Measurements from ENCODE around the gene TNFSF9.

DNA sequence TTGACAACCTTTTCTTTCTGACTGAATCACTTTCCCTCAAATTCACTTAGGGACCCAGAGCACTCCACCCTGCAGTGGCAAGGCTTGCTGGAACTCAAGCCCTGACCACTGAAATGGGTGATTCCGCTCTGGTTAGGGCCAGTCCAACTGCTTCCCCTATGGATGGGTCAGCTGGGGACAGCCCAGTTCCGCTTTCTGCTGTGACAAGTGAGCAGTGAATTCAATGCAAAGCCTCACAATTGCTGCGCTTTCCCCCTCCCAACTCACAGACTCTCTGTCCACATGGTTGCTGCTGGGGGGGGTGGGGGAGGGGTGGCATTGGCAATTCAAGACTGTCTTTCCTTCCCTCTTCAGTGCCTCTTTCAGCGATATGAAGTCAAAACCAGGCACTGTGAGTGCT, 41.4 kb downstream of the TNFSF9 start:
- TF ChIP-seq, protein P1, sequence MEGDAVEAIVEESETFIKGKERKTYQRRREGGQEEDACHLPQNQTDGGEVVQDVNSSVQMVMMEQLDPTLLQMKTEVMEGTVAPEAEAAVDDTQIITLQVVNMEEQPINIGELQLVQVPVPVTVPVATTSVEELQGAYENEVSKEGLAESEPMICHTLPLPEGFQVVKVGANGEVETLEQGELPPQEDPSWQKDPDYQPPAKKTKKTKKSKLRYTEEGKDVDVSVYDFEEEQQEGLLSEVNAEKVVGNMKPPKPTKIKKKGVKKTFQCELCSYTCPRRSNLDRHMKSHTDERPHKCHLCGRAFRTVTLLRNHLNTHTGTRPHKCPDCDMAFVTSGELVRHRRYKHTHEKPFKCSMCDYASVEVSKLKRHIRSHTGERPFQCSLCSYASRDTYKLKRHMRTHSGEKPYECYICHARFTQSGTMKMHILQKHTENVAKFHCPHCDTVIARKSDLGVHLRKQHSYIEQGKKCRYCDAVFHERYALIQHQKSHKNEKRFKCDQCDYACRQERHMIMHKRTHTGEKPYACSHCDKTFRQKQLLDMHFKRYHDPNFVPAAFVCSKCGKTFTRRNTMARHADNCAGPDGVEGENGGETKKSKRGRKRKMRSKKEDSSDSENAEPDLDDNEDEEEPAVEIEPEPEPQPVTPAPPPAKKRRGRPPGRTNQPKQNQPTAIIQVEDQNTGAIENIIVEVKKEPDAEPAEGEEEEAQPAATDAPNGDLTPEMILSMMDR (IDR thresholded peaks at IDR 0.05; ENCODE audit: low read depth, low read length), result no peak
- TF ChIP-seq EZH2phosphoT487 (IDR thresholded peaks at IDR 0.05; ENCODE audit: low read depth), result no peak
